HG02798 (cell line): ENCODE measurements around the gene ATP5ME.
"Not testable (repeated sequence)": the region's sequence is repeated elsewhere in the genome, so short reads cannot be mapped to it uniquely, and the experiment has no call there.

Experiments
- ATAC-seq: cut with Tn5 transposase; IDR thresholded peaks from one replicate; pipeline ENCODE4 v1.9.1; 2021; ENCODE audit warnings: mild to moderate bottlenecking; ENCODE audit not compliant: unreplicated experiment, poor library complexity

ATP5ME gene

GRCh38 chr4:673349-674091 lies 556 bp downstream of the ATP5ME start:
- ATAC-seq: no peak

GRCh38 chr4:671769-672168 lies 2.3 kb downstream of the ATP5ME start:
- ATAC-seq: no peak

GRCh38 chr4:669806-670559 lies 4.1 kb downstream of the ATP5ME start:
- ATAC-seq: not testable (repeated sequence)

GRCh38 chr4:668219-668618 lies 5.9 kb downstream of the ATP5ME start:
- ATAC-seq: not testable (repeated sequence)

- no peak for ATAC-seq
Measured at GRCh38 chr4:667545-667925, 6.5 kb downstream of the ATP5ME start.

GRCh38 chr4:666822-667544 lies 7.1 kb downstream of the ATP5ME start:
- no peak for ATAC-seq

- no peak for ATAC-seq
Measured at GRCh38 chr4:666436-666810, 7.7 kb downstream of the ATP5ME start.

GRCh38 chr4:665751-666435 lies 8.2 kb downstream of the ATP5ME start:
- ATAC-seq: no peak

- ATAC-seq: no peak
Measured at GRCh38 chr4:665381-665750, 8.7 kb downstream of the ATP5ME start.

GRCh38 chr4:664713-665231 lies 9.3 kb downstream of the ATP5ME start:
- no peak for ATAC-seq

GRCh38 chr4:663438-664428 lies 10.3 kb downstream of the ATP5ME start:
- ATAC-seq: peak; percentile 61

- ATAC-seq: no peak
Measured at GRCh38 chr4:663046-663437, 11.0 kb downstream of the ATP5ME start.

GRCh38 chr4:661881-662761 lies 12.0 kb downstream of the ATP5ME start:
- no peak for ATAC-seq

- no peak for ATAC-seq
Measured at GRCh38 chr4:661231-661630, 12.8 kb downstream of the ATP5ME start.

- ATAC-seq: no peak
Measured at GRCh38 chr4:660401-660800, 13.7 kb downstream of the ATP5ME start.

GRCh38 chr4:659851-660250 lies 14.2 kb downstream of the ATP5ME start:
- no peak for ATAC-seq

GRCh38 chr4:658681-659667 lies 15.1 kb downstream of the ATP5ME start:
- no peak for ATAC-seq
